Mesothelial cell of epicardium (in vitro differentiated cells): Measurements from ENCODE around the gene SMAD3. TPM values are rescaled to one million over a fixed set of nuclear protein-coding genes. Genes with fewer than 3 reads are reported as not detected.
A peak's percentile ranks its signal among the peaks of the same experiment; 100 is the strongest.

Experiments used
- DNase-seq, 2 experiments: peaks; one replicate each; pipeline ENCODE4 v3.0.0; 2021; ENCODE audit warnings: low spot score in 2 of 2; ENCODE audit not compliant: unreplicated experiment in 2 of 2
- H3K27ac Mint-ChIP-seq: 2 replicates; pipeline ENCODE4 v1.8.0; 2021; ENCODE audit warnings: mixed read lengths
- H3K27me3 Mint-ChIP-seq: 2 replicates; pipeline ENCODE4 v1.8.0; 2021; ENCODE audit warnings: low read depth, mixed read lengths
- H3K36me3 Mint-ChIP-seq: 2 replicates; pipeline ENCODE4 v1.8.0; 2021; ENCODE audit warnings: mixed read lengths
- H3K4me1 Mint-ChIP-seq: 2 replicates; pipeline ENCODE4 v1.8.0; 2021; ENCODE audit warnings: mixed read lengths
- H3K4me3 Mint-ChIP-seq: 2 replicates; pipeline ENCODE4 v1.8.0; 2021; ENCODE audit warnings: mild to moderate bottlenecking, moderate library complexity, mixed read lengths
- H3K9me3 Mint-ChIP-seq: 2 replicates; pipeline ENCODE4 v1.8.0; 2021; ENCODE audit warnings: mixed read lengths
- CTCF ChIP-seq: fragments of 200-600 bp; sonication (generic); IDR thresholded peaks from one replicate; pipeline ENCODE4 v1.5.0; 2021; ENCODE audit warnings: antibody characterized with exemption; ENCODE audit not compliant: unreplicated experiment
- total RNA-seq: library from RNA; stranded (reverse); gene quantifications from 3 replicates; pipeline ENCODE4 v1.2.1, GENCODE V29; 2021

Gene SMAD3
- total RNA-seq, 1 donor from 2014 or later: 96.2 TPM

- H3K27ac Mint-ChIP-seq: peak overlapping the region; percentile 3
- H3K27me3 Mint-ChIP-seq: no peaks in the 10 kb centered on the region
- H3K9me3 Mint-ChIP-seq: no peaks in the 10 kb centered on the region
- DNase-seq: no peak
- H3K4me1 Mint-ChIP-seq: peaks cover 46% of the 10 kb centered on the region
- no peak for TF ChIP-seq CTCF
- H3K36me3 Mint-ChIP-seq: peaks cover 46% of the 10 kb centered on the region
- H3K4me3 Mint-ChIP-seq: no peak overlapping the region
Measured at GRCh38 chr15:67174864-67175573, 109.6 kb downstream of the SMAD3 start.

GRCh38 chr15:67175643-67176071 is 110.3 kb downstream of the SMAD3 start:
- peaks cover 42% of the 10 kb centered on the region for H3K4me1 Mint-ChIP-seq
- H3K9me3 Mint-ChIP-seq: no peaks in the 10 kb centered on the region
- H3K36me3 Mint-ChIP-seq: peaks cover 41% of the 10 kb centered on the region
- no peak for TF ChIP-seq CTCF
- DNase-seq: no peak
- H3K27ac Mint-ChIP-seq: peak overlapping the region; percentile 74
- no peak overlapping the region for H3K4me3 Mint-ChIP-seq
- no peaks in the 10 kb centered on the region for H3K27me3 Mint-ChIP-seq

- DNase-seq: no peak
- no peak overlapping the region for H3K4me3 Mint-ChIP-seq
- H3K4me1 Mint-ChIP-seq: peaks cover 42% of the 10 kb centered on the region
Measured at GRCh38 chr15:67176195-67176971, 111.0 kb downstream of the SMAD3 start.

GRCh38 chr15:67177752-67178151 is 112.3 kb downstream of the SMAD3 start:
- peaks cover 42% of the 10 kb centered on the region for H3K4me1 Mint-ChIP-seq
- DNase-seq: no peak
- TF ChIP-seq CTCF: no peak

More at GRCh38 chr15:67176195-67176971, 111.0 kb downstream of the SMAD3 start:
- H3K9me3 Mint-ChIP-seq: no peaks in the 10 kb centered on the region
- no peaks in the 10 kb centered on the region for H3K27me3 Mint-ChIP-seq
- peak overlapping the region; percentile 81 for H3K27ac Mint-ChIP-seq
- peaks cover 36% of the 10 kb centered on the region for H3K36me3 Mint-ChIP-seq
- TF ChIP-seq CTCF: no peak

GRCh38 chr15:67178569-67179210 is 113.3 kb downstream of the SMAD3 start:
- TF ChIP-seq CTCF: no peak
- H3K4me3 Mint-ChIP-seq: no peak overlapping the region
- H3K4me1 Mint-ChIP-seq: peaks cover 47% of the 10 kb centered on the region
- peak overlapping the region; percentile 84 for H3K27ac Mint-ChIP-seq
- peak in 1 of 2 experiments; percentile 55 for DNase-seq
- H3K27me3 Mint-ChIP-seq: no peaks in the 10 kb centered on the region
- peaks cover 31% of the 10 kb centered on the region for H3K36me3 Mint-ChIP-seq
- no peaks in the 10 kb centered on the region for H3K9me3 Mint-ChIP-seq

More at GRCh38 chr15:67177752-67178151, 112.3 kb downstream of the SMAD3 start:
- peak overlapping the region; percentile 84 for H3K27ac Mint-ChIP-seq
- peaks cover 39% of the 10 kb centered on the region for H3K36me3 Mint-ChIP-seq
- H3K4me3 Mint-ChIP-seq: no peak overlapping the region
- H3K27me3 Mint-ChIP-seq: no peaks in the 10 kb centered on the region
- no peaks in the 10 kb centered on the region for H3K9me3 Mint-ChIP-seq
